ENCODE data around the gene NAIF1.

The NAIF1 gene

GRCh38 chr9:128094166-128094949 is 27.2 kb upstream of the NAIF1 start:
- DNase-seq (ENCODE audit: insufficient read length, low spot score) (peak; percentile 83), FAIRE-seq (no peak)
- TF ChIP-seq CTCF (IDR thresholded peaks at IDR 0.05; ENCODE audit: insufficient read depth, missing control alignments): no peak

- DNase-seq (ENCODE audit: insufficient read length, low spot score) (no peak), FAIRE-seq (no peak)
- no peak for TF ChIP-seq CTCF (IDR thresholded peaks at IDR 0.05; ENCODE audit: insufficient read depth, missing control alignments)
Observed at GRCh38 chr9:128093011-128093410, 25.9 kb upstream of the NAIF1 start.

GRCh38 chr9:128092199-128092977 is 25.3 kb upstream of the NAIF1 start:
- DNase-seq (ENCODE audit: insufficient read length, low spot score) (no peak), FAIRE-seq (no peak)
- TF ChIP-seq CTCF (IDR thresholded peaks at IDR 0.05; ENCODE audit: insufficient read depth, missing control alignments): no peak

GRCh38 chr9:128091571-128091970 is 24.5 kb upstream of the NAIF1 start:
- FAIRE-seq (no peak), DNase-seq (ENCODE audit: insufficient read length, low spot score) (no peak)
- TF ChIP-seq CTCF (IDR thresholded peaks at IDR 0.05; ENCODE audit: insufficient read depth, missing control alignments): no peak

- FAIRE-seq (no peak), DNase-seq (ENCODE audit: insufficient read length, low spot score) (peak; percentile 99)
- TF ChIP-seq CTCF (IDR thresholded peaks at IDR 0.05; ENCODE audit: insufficient read depth, missing control alignments): no peak
Observed at GRCh38 chr9:128091144-128091543, 24.0 kb upstream of the NAIF1 start.

GRCh38 chr9:128089299-128089698 is 22.2 kb upstream of the NAIF1 start:
- no peak for TF ChIP-seq CTCF (IDR thresholded peaks at IDR 0.05; ENCODE audit: insufficient read depth, missing control alignments)
- DNase-seq (ENCODE audit: insufficient read length, low spot score): no peak
- FAIRE-seq: no peak

Data from D721Med (cell line).